GM23338 (cell line): ENCODE data around the gene OPRD1. TPM values are rescaled to one million over a fixed set of nuclear protein-coding genes. Genes with fewer than 3 reads are reported as not detected.

Experiments used
- ATAC-seq: fragments of 200-7000 bp; cut with Tn5 transposase; 3 replicates; pipeline ENCODE4 v1.9.1; 2020
- DNase-seq: peaks from one replicate; pipeline ENCODE4 v3.0.0-alpha.2; 2015; ENCODE audit warnings: low spot score
- H2AFZ ChIP-seq: fragments of 200-600 bp; sonication (generic); 2 replicates; pipeline ENCODE4 v1.8.0; 2016; ENCODE audit warnings: antibody characterized with exemption, mild to moderate bottlenecking, moderate library complexity
- H3F3A ChIP-seq: fragments of 200-600 bp; sonication (generic); replicated peaks from 2 replicates; pipeline ENCODE4 v1.8.0; 2017; ENCODE audit warnings: antibody characterized with exemption, mixed run types, low read depth
- H3K27ac ChIP-seq: fragments of 200-600 bp; sonication (generic); 2 replicates; pipeline ENCODE4 v1.6.1; 2016; ENCODE audit warnings: low read depth
- H3K27me3 ChIP-seq: fragments of 200-600 bp; sonication (generic); 2 replicates; pipeline ENCODE4 v1.8.0; 2016; ENCODE audit warnings: mild to moderate bottlenecking, mixed run types, moderate library complexity; ENCODE audit not compliant: insufficient read depth
- H3K36me3 ChIP-seq: fragments of 200-600 bp; sonication (generic); 2 replicates; pipeline ENCODE4 v1.8.0; 2016; ENCODE audit warnings: mild to moderate bottlenecking; ENCODE audit not compliant: insufficient read depth
- H3K4me1 ChIP-seq: fragments of 200-600 bp; sonication (generic); 2 replicates; pipeline ENCODE4 v1.8.0; 2016; ENCODE audit warnings: mild to moderate bottlenecking, moderate library complexity; ENCODE audit not compliant: insufficient read depth
- H3K4me2 ChIP-seq: fragments of 200-600 bp; sonication (generic); 2 replicates; pipeline ENCODE4 v1.7.1; 2017; ENCODE audit warnings: mixed run types
- H3K4me3 ChIP-seq: fragments of 200-600 bp; sonication (generic); 2 replicates; pipeline ENCODE4 v1.6.1; 2016; ENCODE audit warnings: mixed run types
- H3K79me2 ChIP-seq: fragments of 200-600 bp; sonication (generic); replicated peaks from 2 replicates; pipeline ENCODE4 v1.8.0; 2017; ENCODE audit warnings: mild to moderate bottlenecking; ENCODE audit not compliant: insufficient read depth
- H3K9me2 ChIP-seq: fragments of 200-600 bp; sonication (generic); 2 replicates; pipeline ENCODE4 v1.8.0; 2017; ENCODE audit not compliant: insufficient read depth
- H4K20me1 ChIP-seq: fragments of 200-600 bp; sonication (generic); replicated peaks from 2 replicates; pipeline ENCODE4 v1.8.0; 2017; ENCODE audit warnings: mild to moderate bottlenecking; ENCODE audit not compliant: insufficient read depth
- H3K27ac Mint-ChIP-seq: 2 replicates; pipeline ENCODE4 v1.8.0; 2020; ENCODE audit warnings: inconsistent platforms, mild to moderate bottlenecking, moderate library complexity, mixed read lengths
- H3K27me3 Mint-ChIP-seq: 3 replicates; pipeline ENCODE4 v1.8.0; 2022; ENCODE audit warnings: low read depth, mild to moderate bottlenecking, moderate library complexity, mixed read lengths, inconsistent platforms; ENCODE audit not compliant: insufficient read depth, poor library complexity
- H3K36me3 Mint-ChIP-seq: 3 replicates; pipeline ENCODE4 v1.8.0; 2021; ENCODE audit warnings: low read depth, mild to moderate bottlenecking, inconsistent platforms, moderate library complexity, mixed read lengths
- H3K4me1 Mint-ChIP-seq: 3 replicates; pipeline ENCODE4 v1.8.0; 2020; ENCODE audit warnings: mild to moderate bottlenecking, inconsistent platforms, mixed read lengths
- H3K4me3 Mint-ChIP-seq: 3 replicates; pipeline ENCODE4 v1.8.0; 2021; ENCODE audit warnings: moderate library complexity, mild to moderate bottlenecking, inconsistent platforms, mixed read lengths
- H3K9me3 Mint-ChIP-seq: 3 replicates; pipeline ENCODE4 v1.8.0; 2020; ENCODE audit warnings: moderate library complexity, mild to moderate bottlenecking, inconsistent platforms, mixed read lengths
- CREB1 ChIP-seq: fragments of 250-450 bp; sonication (Bioruptor Pico); IDR thresholded peaks from 2 replicates; pipeline ENCODE4 v1.5.0; 2020; ENCODE audit warnings: low read depth, mild to moderate bottlenecking, moderate library complexity
- EZH2 ChIP-seq: fragments of 200-600 bp; sonication (generic); IDR thresholded peaks from one replicate; pipeline ENCODE4 v1.8.0; 2017; ENCODE audit warnings: antibody characterized with exemption, mild to moderate bottlenecking, low read depth; ENCODE audit not compliant: unreplicated experiment
- EZH2phosphoT487 ChIP-seq: fragments of 200-600 bp; sonication (generic); IDR thresholded peaks from one replicate; pipeline ENCODE4 v1.8.1; 2018; ENCODE audit warnings: antibody characterized with exemption; ENCODE audit not compliant: unreplicated experiment
- JUNB ChIP-seq: IDR thresholded peaks from one replicate; pipeline ENCODE4 v1.6.1; 2016; ENCODE audit warnings: antibody characterized with exemption; ENCODE audit not compliant: unreplicated experiment
- NANOG ChIP-seq: IDR thresholded peaks from 2 replicates; pipeline ENCODE4 v1.6.1; 2016; ENCODE audit warnings: antibody characterized with exemption, borderline replicate concordance
- POLR2AphosphoS5 ChIP-seq: IDR thresholded peaks from 2 replicates; pipeline ENCODE4 v1.6.1; 2016; ENCODE audit warnings: antibody characterized with exemption, low read depth
- ZNF114 ChIP-seq: fragments of 250-450 bp; sonication (Bioruptor Pico); IDR thresholded peaks from 2 replicates; pipeline ENCODE4 v1.5.0; 2020; ENCODE audit warnings: mild to moderate bottlenecking, moderate library complexity
- ZNF331 ChIP-seq: fragments of 250-450 bp; sonication (Bioruptor Pico); IDR thresholded peaks from 2 replicates; pipeline ENCODE4 v1.5.0; 2020; ENCODE audit warnings: low read depth, mild to moderate bottlenecking, moderate library complexity
- polyA plus RNA-seq: library from polyadenylated mRNA; unstranded; fragments of >200 nt; fragmentation: Nextera tagmentation; extraction: Ambion mirVana; gene quantifications from 2 replicates; pipeline ENCODE4 v1.2.1, GENCODE V29; 2016
- total RNA-seq: library from RNA; depleted of rRNA; stranded (reverse); fragments of >200 nt; shearing (Covaris generic); gene quantifications from 2 replicates; pipeline ENCODE4 v1.2.3, GENCODE V29; 2014
- TF ChIP-seq, protein P1 (sequence below): IDR thresholded peaks from 2 replicates; pipeline ENCODE4 v1.6.1; 2016; ENCODE audit warnings: antibody characterized with exemption
- TF ChIP-seq, protein P2 (sequence below), 2 experiments: fragments of 200-600 bp in 1 of 2; sonication (generic) in 1 of 2; conservative IDR thresholded peaks; 2 replicates each; pipeline versions ENCODE4 v1.5.1 to v1.6.1; 2016 to 2017; ENCODE audit warnings: antibody characterized with exemption in 2 of 2, low read depth in 2 of 2, mild to moderate bottlenecking in 2 of 2, moderate library complexity in 1 of 2

Gene OPRD1
- total and polyA plus RNA-seq, 2 experiments from 2014 or later, result 0.55 to 2.3 TPM

DNA sequence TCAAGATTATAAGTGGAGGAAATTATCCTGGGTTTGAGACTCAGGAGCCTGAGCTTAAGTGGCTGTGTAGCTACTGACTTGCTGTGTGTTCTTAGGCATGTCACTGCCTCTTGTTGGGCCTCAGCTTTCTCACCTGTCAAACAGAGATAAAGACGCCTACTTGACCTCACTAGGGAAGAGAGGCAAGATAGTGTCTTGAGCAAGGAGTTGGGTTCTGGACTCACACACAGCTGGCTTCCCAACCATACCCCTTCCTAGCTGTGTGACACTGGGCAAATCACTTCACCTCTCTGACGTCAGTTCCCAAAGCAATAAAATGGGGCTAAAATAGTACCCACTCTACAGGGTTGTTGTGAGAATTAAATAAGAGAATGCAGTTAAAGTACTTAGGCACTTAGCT, 90.8 kb downstream of the OPRD1 start:
- Histone ChIP-seq H3K27ac (no peak overlapping the region), H3K36me3 (no peaks in the 10 kb centered on the region), H3F3A (no peaks in the 10 kb centered on the region), H3K4me1 (no peaks in the 10 kb centered on the region), H3K4me3 (no peak overlapping the region), H4K20me1 (no peaks in the 10 kb centered on the region), H3K9me2 (no peaks in the 10 kb centered on the region), H2AFZ (no peak overlapping the region), H3K4me2 (no peak overlapping the region), H3K79me2 (no peaks in the 10 kb centered on the region), H3K27me3 (no peaks in the 10 kb centered on the region)
- 0 out of 3 replicates have a peak, but pooled peaks cover 4% of the 10 kb centered on the region for H3K9me3 Mint-ChIP-seq
- H3K4me1 Mint-ChIP-seq, result no peaks in the 10 kb centered on the region
- no peak overlapping the region for H3K4me3 Mint-ChIP-seq
- no peaks in the 10 kb centered on the region for H3K36me3 Mint-ChIP-seq
- H3K27ac Mint-ChIP-seq, result no peak overlapping the region
- ATAC-seq (no peak), DNase-seq (no peak)
- H3K27me3 Mint-ChIP-seq, result peaks cover 3% of the 10 kb centered on the region
- TF ChIP-seq EZH2phosphoT487 (no peak), POLR2AphosphoS5 (no peak), NANOG (no peak), CREB1 (no peak), ZNF114 (no peak), EZH2 (no peak), ZNF331 (CRISPR knock-in tag) (no peak), JUNB (no peak)
- TF ChIP-seq, protein P1, sequence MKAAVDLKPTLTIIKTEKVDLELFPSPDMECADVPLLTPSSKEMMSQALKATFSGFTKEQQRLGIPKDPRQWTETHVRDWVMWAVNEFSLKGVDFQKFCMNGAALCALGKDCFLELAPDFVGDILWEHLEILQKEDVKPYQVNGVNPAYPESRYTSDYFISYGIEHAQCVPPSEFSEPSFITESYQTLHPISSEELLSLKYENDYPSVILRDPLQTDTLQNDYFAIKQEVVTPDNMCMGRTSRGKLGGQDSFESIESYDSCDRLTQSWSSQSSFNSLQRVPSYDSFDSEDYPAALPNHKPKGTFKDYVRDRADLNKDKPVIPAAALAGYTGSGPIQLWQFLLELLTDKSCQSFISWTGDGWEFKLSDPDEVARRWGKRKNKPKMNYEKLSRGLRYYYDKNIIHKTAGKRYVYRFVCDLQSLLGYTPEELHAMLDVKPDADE, result no peak
- TF ChIP-seq, protein P2, sequence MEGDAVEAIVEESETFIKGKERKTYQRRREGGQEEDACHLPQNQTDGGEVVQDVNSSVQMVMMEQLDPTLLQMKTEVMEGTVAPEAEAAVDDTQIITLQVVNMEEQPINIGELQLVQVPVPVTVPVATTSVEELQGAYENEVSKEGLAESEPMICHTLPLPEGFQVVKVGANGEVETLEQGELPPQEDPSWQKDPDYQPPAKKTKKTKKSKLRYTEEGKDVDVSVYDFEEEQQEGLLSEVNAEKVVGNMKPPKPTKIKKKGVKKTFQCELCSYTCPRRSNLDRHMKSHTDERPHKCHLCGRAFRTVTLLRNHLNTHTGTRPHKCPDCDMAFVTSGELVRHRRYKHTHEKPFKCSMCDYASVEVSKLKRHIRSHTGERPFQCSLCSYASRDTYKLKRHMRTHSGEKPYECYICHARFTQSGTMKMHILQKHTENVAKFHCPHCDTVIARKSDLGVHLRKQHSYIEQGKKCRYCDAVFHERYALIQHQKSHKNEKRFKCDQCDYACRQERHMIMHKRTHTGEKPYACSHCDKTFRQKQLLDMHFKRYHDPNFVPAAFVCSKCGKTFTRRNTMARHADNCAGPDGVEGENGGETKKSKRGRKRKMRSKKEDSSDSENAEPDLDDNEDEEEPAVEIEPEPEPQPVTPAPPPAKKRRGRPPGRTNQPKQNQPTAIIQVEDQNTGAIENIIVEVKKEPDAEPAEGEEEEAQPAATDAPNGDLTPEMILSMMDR (conservative IDR thresholded peaks at IDR 0.05; ENCODE audit: low read depth in 2 of 2), result no peak

DNA sequence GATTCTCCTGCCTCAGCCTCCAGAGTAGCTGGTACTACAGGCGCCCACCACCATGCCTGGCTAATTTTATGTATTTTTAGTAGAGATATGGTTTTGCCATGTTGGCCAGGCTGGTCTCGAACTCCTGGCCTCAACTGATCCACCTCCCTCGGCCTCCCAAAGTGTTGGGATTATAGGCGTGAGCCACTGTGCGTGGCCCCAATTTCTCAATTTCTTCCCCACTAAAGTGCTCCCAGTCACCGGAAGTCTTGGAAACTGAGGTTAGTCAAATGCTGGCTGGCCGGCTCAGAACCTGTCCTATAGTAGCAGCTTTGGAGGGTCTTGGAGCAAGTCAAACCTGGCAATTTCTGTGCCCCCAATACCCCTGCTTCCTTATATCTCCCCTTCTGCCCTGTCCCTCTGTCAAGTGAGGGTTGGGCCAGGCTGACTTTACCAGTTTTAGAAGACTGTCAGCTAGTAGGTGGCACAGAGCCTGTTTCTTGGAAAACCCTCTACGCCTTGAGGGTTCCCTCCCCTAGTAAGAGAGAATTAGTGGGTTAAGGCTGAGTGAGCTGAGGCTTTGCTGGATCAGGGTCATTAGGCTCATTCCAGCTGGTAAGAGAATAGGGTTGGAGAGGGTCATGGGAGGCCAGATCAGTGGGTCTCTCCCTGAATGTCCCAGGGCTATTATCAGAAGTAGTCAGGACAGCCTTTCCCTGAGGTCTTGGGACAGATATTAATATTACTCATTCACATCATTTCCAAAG, 94.1 kb downstream of the OPRD1 start:
- Histone ChIP-seq H3K36me3 (no peaks in the 10 kb centered on the region), H4K20me1 (no peaks in the 10 kb centered on the region; the same call in 1 of the 2 replicates), H2AFZ (no peak overlapping the region), H3K27me3 (no peaks in the 10 kb centered on the region), H3K27ac (no peak overlapping the region), H3K4me2 (no peak overlapping the region), H3F3A (no peaks in the 10 kb centered on the region), H3K79me2 (no peaks in the 10 kb centered on the region), H3K4me1 (no peaks in the 10 kb centered on the region), H3K4me3 (no peak overlapping the region), H3K9me2 (no peaks in the 10 kb centered on the region)
- no peak for TF ChIP-seq POLR2AphosphoS5
- no peak for TF ChIP-seq NANOG
- ATAC-seq (no peak), DNase-seq (no peak)
- Mint-ChIP-seq H3K27me3 (peaks cover 3% of the 10 kb centered on the region), H3K27ac (no peak overlapping the region), H3K9me3 (0 out of 3 replicates have a peak, but pooled peaks cover 4% of the 10 kb centered on the region), H3K4me3 (no peak overlapping the region), H3K4me1 (no peaks in the 10 kb centered on the region; the same call in 2 of the 3 replicates), H3K36me3 (no peaks in the 10 kb centered on the region)
